HepG2 (cell line): Measurements from ENCODE around the gene NMRAL1. TPM values are rescaled to one million over a fixed set of nuclear protein-coding genes. Genes with fewer than 3 reads are reported as not detected.

Experiments used
- FOXA1 ChIP-seq, 2 experiments: fragments of 450-650 bp in 1 of 2; sonication (generic) in 1 of 2; formaldehyde crosslinking in 1 of 2; IDR thresholded peaks; 2 replicates each; pipeline versions ENCODE4 v1.4.0 to v1.6.1; 2016 to 2020; ENCODE audit warnings: missing genetic modification reagents in 1 of 2
- HMG20A ChIP-seq: IDR thresholded peaks from 2 replicates; pipeline ENCODE4 v1.6.1; 2016; ENCODE audit warnings: borderline replicate concordance
- IKZF4 ChIP-seq: sonication (generic); formaldehyde crosslinking; IDR thresholded peaks from 2 replicates; pipeline ENCODE4 v1.5.1; 2020; ENCODE audit warnings: borderline replicate concordance, mild to moderate bottlenecking, low read depth, missing genetic modification reagents; ENCODE audit errors: not compliant biosample characterization
- JDP2 ChIP-seq: sonication (generic); formaldehyde crosslinking; IDR thresholded peaks from 2 replicates; pipeline ENCODE4 v1.8.1; 2022; ENCODE audit warnings: missing genetic modification reagents, borderline replicate concordance
- MAZ ChIP-seq, 2 experiments: sonication (generic) in 1 of 2; formaldehyde crosslinking in 1 of 2; IDR thresholded peaks; 2 replicates each; pipeline versions ENCODE4 v1.5.0 to v1.6.1; 2012 to 2020; ENCODE audit warnings: low read depth in 2 of 2, mild to moderate bottlenecking in 2 of 2, borderline replicate concordance in 1 of 2, improper control_type of control experiment in 1 of 2, low read length in 1 of 2, missing genetic modification reagents in 1 of 2, moderate library complexity in 1 of 2
- MTA1 ChIP-seq: sonication (generic); formaldehyde crosslinking; IDR thresholded peaks from 2 replicates; pipeline ENCODE4 v1.4.0; 2020; ENCODE audit warnings: missing genetic modification reagents, mild to moderate bottlenecking, borderline replicate concordance
- RNF2 ChIP-seq: fragments of 450-650 bp; conservative IDR thresholded peaks from 2 replicates; pipeline ENCODE4 v1.6.1; 2016; ENCODE audit warnings: low read depth
- SMC3 ChIP-seq: IDR thresholded peaks from 2 replicates; pipeline ENCODE4 v1.6.1; 2011; ENCODE audit warnings: low read length, improper control_type of control experiment
- THAP11 ChIP-seq: IDR thresholded peaks from 2 replicates; pipeline ENCODE4 v1.6.1; 2016; ENCODE audit warnings: missing biosample characterization, missing genetic modification reagents
- TOE1 ChIP-seq: sonication (generic); formaldehyde crosslinking; IDR thresholded peaks from 2 replicates; pipeline ENCODE4 v1.4.0; 2020; ENCODE audit warnings: mild to moderate bottlenecking, missing genetic modification reagents
- ZNF350 ChIP-seq: sonication (generic); formaldehyde crosslinking; IDR thresholded peaks from 2 replicates; pipeline ENCODE4 v1.4.0; 2020; ENCODE audit warnings: mild to moderate bottlenecking, low read depth, missing genetic modification reagents, borderline replicate concordance
- ZNF460 ChIP-seq: sonication (generic); formaldehyde crosslinking; IDR thresholded peaks from 2 replicates; pipeline ENCODE4 v1.5.1; 2020; ENCODE audit warnings: missing genetic modification reagents, mild to moderate bottlenecking, borderline replicate concordance
- ZNF512 ChIP-seq: sonication (generic); formaldehyde crosslinking; IDR thresholded peaks from 2 replicates; pipeline ENCODE4 v1.4.0; 2020; ENCODE audit warnings: mild to moderate bottlenecking, missing genetic modification reagents
- ZNF766 ChIP-seq: sonication (generic); formaldehyde crosslinking; IDR thresholded peaks from 2 replicates; pipeline ENCODE4 v1.5.0; 2020; ENCODE audit warnings: missing genetic modification reagents, borderline replicate concordance
- polyA plus RNA-seq, 8 experiments: library from polyadenylated mRNA; depleted of rRNA in 3 of 8; stranded (reverse) in 7 of 8; unstranded in 1 of 8; fragments of >200 nt; fragmentation: Illumina TruSeq in 4 of 8; extraction: Trizol in 4 of 8; gene quantifications; 2 replicates each; pipeline versions ENCODE4 v1.2.1 to v1.2.3, GENCODE V29; 2011 to 2016; ENCODE audit warnings: low read depth in 4 of 8, missing spikeins in 1 of 8, mixed read lengths in 1 of 8; ENCODE audit not compliant: insufficient read depth in 1 of 8
- total RNA-seq, 5 experiments: library from RNA; depleted of rRNA; stranded (reverse); fragments of >200 nt; fragmentation: Illumina TruSeq; extraction: Trizol; gene quantifications; 2 replicates each; pipeline ENCODE4 v1.2.3, GENCODE V29; 2016; ENCODE audit warnings: low read depth in 1 of 5
- TF ChIP-seq, protein P1 (sequence below): sonication (generic); formaldehyde crosslinking; conservative IDR thresholded peaks from 2 replicates; pipeline ENCODE4 v1.4.0; 2020; ENCODE audit warnings: missing genetic modification reagents
- TF ChIP-seq, protein P2 (sequence below): sonication (generic); formaldehyde crosslinking; IDR thresholded peaks from 2 replicates; pipeline ENCODE4 v1.4.0; 2020; ENCODE audit warnings: missing genetic modification reagents, low read depth, mild to moderate bottlenecking, borderline replicate concordance
- TF ChIP-seq, protein P3 (sequence below): fragments of 450-650 bp; IDR thresholded peaks from 2 replicates; pipeline ENCODE4 v1.6.1; 2016
- TF ChIP-seq, protein P4 (sequence below): sonication (generic); formaldehyde crosslinking; IDR thresholded peaks from 2 replicates; pipeline ENCODE4 v1.4.0; 2020; ENCODE audit warnings: mild to moderate bottlenecking, missing genetic modification reagents, borderline replicate concordance

Gene NMRAL1
- total and polyA plus RNA-seq, 2 of the 13 experiments (the other 11 are each of a cell fraction or from before 2014, with no cell fraction given), result 30.8 to 33.1 TPM

DNA sequence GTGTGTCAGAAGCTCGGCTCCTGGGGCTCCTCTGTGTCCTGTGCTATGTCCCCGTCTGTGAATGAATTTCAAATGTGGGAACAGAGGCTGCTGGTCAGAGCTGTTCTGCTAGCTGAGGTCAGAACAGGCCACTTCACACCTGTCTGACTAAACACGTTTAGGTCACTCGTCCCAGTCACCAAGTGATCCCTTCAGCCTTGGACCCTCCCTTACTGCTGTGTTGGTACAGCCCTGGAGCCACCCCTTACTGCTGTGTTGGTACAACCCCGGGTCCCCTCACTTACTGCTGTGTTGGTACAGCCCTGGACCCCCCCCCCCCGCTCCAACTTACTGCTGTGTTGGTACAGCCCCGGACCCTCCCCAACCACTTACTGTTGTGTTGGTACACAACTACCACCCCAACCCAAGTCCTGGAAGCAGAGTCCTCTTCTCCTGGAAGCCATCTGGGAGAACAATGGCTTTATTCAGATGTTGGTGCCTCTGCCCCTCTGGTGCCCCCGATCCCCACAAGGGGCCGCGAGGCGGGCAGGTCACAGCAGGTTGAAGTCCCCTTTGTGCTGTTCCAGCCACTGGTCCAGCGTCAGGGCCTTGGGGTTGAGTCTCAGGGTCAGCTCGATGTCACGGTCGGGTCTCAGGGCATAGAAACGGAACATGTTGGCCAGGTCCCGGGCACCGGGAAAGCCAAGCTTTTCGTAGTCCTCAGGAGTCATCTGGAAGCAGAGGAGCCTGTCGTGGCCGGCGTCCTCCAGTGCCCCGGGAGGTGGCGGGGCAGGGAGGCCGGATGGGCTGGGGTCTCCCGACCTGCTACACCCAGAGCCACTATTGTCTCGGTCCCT is 13.0 kb downstream of the NMRAL1 start (continued):
- TF ChIP-seq ZNF460 (CRISPR knock-in tag) (peak; percentile 24; the same call in 1 of the 2 replicates), TOE1 (CRISPR knock-in tag) (no peak), SMC3 (no peak), RNF2 (no peak), MAZ (IDR thresholded peaks at IDR 0.05; ENCODE audit: borderline replicate concordance, low read depth, low read length) (peak; percentile 29; the same call in 1 of the 2 replicates), MAZ (CRISPR knock-in tag; IDR thresholded peaks at IDR 0.05; ENCODE audit: low read depth) (peak; percentile 32; the same call in 1 of the 2 replicates), MTA1 (CRISPR knock-in tag) (peak; percentile 95; the same call in 1 of the 2 replicates), HMG20A (CRISPR knock-in tag) (peak; percentile 58; the same call in 1 of the 2 replicates), IKZF4 (CRISPR knock-in tag) (no peak), ZNF766 (CRISPR knock-in tag) (0 out of 2 replicates have a peak, but pooled peaks have one; percentile 39), FOXA1 (IDR thresholded peaks at IDR 0.05) (no peak), FOXA1 (CRISPR knock-in tag; IDR thresholded peaks at IDR 0.05) (peak; percentile 35), THAP11 (CRISPR knock-in tag) (peak; percentile 68; the same call in 1 of the 2 replicates), ZNF350 (peak; percentile 87), JDP2 (CRISPR knock-in tag) (no peak), ZNF512 (CRISPR knock-in tag) (no peak)
- TF ChIP-seq, protein P1, sequence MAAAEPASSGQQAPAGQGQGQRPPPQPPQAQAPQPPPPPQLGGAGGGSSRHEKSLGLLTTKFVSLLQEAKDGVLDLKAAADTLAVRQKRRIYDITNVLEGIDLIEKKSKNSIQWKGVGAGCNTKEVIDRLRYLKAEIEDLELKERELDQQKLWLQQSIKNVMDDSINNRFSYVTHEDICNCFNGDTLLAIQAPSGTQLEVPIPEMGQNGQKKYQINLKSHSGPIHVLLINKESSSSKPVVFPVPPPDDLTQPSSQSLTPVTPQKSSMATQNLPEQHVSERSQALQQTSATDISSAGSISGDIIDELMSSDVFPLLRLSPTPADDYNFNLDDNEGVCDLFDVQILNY (CRISPR knock-in tag), result no peak; the same call in 1 of the 2 replicates
- TF ChIP-seq, protein P2, sequence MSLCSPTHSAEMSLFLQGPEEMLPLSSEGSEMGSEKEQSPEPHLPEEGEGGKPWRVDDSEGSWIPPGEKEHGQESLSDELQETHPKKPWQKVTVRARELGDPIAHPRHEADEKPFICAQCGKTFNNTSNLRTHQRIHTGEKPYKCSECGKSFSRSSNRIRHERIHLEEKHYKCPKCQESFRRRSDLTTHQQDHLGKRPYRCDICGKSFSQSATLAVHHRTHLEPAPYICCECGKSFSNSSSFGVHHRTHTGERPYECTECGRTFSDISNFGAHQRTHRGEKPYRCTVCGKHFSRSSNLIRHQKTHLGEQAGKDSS (CRISPR knock-in tag), result peak; percentile 82; the same call in 1 of the 2 replicates
- TF ChIP-seq, protein P3, sequence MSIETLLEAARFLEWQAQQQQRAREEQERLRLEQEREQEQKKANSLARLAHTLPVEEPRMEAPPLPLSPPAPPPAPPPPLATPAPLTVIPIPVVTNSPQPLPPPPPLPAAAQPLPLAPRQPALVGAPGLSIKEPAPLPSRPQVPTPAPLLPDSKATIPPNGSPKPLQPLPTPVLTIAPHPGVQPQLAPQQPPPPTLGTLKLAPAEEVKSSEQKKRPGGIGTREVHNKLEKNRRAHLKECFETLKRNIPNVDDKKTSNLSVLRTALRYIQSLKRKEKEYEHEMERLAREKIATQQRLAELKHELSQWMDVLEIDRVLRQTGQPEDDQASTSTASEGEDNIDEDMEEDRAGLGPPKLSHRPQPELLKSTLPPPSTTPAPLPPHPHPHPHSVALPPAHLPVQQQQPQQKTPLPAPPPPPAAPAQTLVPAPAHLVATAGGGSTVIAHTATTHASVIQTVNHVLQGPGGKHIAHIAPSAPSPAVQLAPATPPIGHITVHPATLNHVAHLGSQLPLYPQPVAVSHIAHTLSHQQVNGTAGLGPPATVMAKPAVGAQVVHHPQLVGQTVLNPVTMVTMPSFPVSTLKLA, result no peak
- TF ChIP-seq, protein P4, sequence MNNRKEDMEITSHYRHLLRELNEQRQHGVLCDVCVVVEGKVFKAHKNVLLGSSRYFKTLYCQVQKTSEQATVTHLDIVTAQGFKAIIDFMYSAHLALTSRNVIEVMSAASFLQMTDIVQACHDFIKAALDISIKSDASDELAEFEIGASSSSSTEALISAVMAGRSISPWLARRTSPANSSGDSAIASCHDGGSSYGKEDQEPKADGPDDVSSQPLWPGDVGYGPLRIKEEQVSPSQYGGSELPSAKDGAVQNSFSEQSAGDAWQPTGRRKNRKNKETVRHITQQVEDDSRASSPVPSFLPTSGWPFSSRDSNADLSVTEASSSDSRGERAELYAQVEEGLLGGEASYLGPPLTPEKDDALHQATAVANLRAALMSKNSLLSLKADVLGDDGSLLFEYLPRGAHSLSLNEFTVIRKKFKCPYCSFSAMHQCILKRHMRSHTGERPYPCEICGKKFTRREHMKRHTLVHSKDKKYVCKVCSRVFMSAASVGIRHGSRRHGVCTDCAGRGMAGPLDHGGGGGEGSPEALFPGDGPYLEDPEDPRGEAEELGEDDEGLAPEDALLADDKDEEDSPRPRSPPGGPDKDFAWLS, result 0 out of 2 replicates have a peak, but pooled peaks have one; percentile 92
